ENCODE measurements around the gene CRYGA. TPM values are rescaled to one million over a fixed set of nuclear protein-coding genes. Genes with fewer than 3 reads are reported as not detected.
"Not testable (repeated sequence)": the region's sequence is repeated elsewhere in the genome, so short reads cannot be mapped to it uniquely, and the experiment has no call there.

CRYGA gene
- total RNA-seq, 4 donors from 2014 or later, result not detected

DNA sequence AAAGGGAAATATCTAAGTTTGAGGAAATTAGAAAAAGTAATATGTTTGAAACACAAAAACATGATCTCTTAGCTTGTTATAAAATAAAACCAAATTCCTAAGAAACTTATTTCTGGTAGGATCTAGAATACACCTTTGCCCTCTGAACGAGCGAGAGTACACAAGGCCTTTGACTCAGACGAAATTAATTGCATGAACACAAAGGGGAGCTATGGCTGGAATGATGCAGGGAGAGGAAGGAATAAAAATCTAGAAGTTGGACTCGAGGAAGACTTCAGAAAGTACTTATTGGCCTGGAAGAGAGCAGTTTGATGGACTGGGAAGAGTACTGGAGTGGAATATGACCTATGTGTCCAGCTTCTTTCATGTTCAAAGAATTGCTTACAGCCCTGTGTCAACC is 38.1 kb downstream of the CRYGA start:
- TF ChIP-seq, protein P1, sequence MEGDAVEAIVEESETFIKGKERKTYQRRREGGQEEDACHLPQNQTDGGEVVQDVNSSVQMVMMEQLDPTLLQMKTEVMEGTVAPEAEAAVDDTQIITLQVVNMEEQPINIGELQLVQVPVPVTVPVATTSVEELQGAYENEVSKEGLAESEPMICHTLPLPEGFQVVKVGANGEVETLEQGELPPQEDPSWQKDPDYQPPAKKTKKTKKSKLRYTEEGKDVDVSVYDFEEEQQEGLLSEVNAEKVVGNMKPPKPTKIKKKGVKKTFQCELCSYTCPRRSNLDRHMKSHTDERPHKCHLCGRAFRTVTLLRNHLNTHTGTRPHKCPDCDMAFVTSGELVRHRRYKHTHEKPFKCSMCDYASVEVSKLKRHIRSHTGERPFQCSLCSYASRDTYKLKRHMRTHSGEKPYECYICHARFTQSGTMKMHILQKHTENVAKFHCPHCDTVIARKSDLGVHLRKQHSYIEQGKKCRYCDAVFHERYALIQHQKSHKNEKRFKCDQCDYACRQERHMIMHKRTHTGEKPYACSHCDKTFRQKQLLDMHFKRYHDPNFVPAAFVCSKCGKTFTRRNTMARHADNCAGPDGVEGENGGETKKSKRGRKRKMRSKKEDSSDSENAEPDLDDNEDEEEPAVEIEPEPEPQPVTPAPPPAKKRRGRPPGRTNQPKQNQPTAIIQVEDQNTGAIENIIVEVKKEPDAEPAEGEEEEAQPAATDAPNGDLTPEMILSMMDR (IDR thresholded peaks at IDR 0.05; ENCODE audit: low read depth), result no peak

GRCh38 chr2:208124013-208124715 is 39.2 kb downstream of the CRYGA start, which contains the start of gene CRYGD:
Gene CRYGD (minus strand): TSS chr2:208124524. CDS start chr2:208124473, 51 bp downstream.
- TF ChIP-seq, protein P1 (IDR thresholded peaks at IDR 0.05; ENCODE audit: low read depth), result not testable (repeated sequence)

DNA sequence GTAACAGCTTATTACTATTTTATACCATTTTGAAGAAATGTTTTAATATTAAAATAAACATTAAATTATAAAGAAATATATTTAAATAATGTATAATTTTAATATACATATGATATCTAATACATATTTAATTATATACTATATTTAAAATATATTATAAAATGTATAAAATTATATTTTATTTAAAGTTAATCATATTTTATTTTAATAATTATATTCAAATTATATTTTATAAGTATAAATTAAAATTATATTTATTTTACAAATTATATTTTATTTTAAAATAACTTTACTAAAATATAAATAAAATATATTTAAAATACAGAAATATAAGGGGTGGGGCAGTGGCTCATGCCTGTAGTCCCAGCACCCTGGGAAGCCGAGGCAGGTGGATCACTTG is 41.1 kb downstream of the CRYGA start:
- TF ChIP-seq, protein P1 (IDR thresholded peaks at IDR 0.05; ENCODE audit: low read depth), result no peak

DNA sequence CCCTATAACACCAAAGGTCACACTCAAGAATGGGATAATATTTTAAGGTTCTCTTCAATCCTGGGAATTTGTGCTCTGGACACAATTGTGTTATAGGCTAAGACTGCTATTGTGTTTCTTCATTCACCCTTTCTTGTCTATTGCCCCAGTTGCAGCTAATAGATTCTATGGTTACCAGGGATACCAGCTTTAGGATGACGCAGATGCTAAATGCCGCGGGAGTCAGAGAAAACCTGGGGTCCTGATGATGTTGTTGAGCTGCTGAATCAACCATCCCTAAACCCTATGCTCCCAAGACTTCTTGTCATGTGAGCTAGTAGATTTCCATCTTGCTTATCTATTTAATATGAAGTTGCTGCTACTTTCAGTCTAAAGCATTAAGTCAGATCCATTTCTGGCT is 44.5 kb downstream of the CRYGA start:
- TF ChIP-seq, protein P1 (IDR thresholded peaks at IDR 0.05; ENCODE audit: low read depth), result no peak

GRCh38 chr2:208112969-208113368 is 50.4 kb downstream of the CRYGA start:
- TF ChIP-seq, protein P1 (IDR thresholded peaks at IDR 0.05; ENCODE audit: low read depth), result no peak

Other genes starting within 250 kb of the CRYGA start
- gene PLEKHM3, start 138.1 kb downstream of the CRYGA start, total RNA-seq, result 10 to 100 TPM; 24.6 to 36.0 (median 26.2) TPM
- not detected for gene CRYGD, start 39.1 kb downstream of the CRYGA start, total RNA-seq
- gene CRYGC, start 33.8 kb downstream of the CRYGA start, total RNA-seq, result not detected
- not detected for gene CRYGB, start 17.4 kb downstream of the CRYGA start, total RNA-seq
- gene C2orf80, start 26.4 kb upstream of the CRYGA start, total RNA-seq, result not detected
- gene IDH1, start 91.5 kb upstream of the CRYGA start, total RNA-seq, result 100 to 1,000 TPM; 126 to 345 (median 247) TPM
- gene PIKFYVE, start 102.7 kb upstream of the CRYGA start, total RNA-seq, result 10 to 100 TPM; 37.5 to 55.3 (median 43.3) TPM
- 1 to 10 TPM in 2 of 4 donors, under 1 TPM in 2; 0.33 to 9.4 (median 1.2) TPM for gene PTH2R, start 243.2 kb upstream of the CRYGA start, total RNA-seq